GM18873 (cell line): ENCODE data around the gene PARP1.
"Not testable (repeated sequence)": the region's sequence is repeated elsewhere in the genome, so short reads cannot be mapped to it uniquely, and the experiment has no call there.

Experiments
- ATAC-seq: cut with Tn5 transposase; IDR thresholded peaks from one replicate; pipeline ENCODE4 v1.9.1; 2021; ENCODE audit warnings: mild to moderate bottlenecking, moderate library complexity, moderate number of reproducible peaks; ENCODE audit not compliant: unreplicated experiment, low FRiP score

Gene PARP1

DNA sequence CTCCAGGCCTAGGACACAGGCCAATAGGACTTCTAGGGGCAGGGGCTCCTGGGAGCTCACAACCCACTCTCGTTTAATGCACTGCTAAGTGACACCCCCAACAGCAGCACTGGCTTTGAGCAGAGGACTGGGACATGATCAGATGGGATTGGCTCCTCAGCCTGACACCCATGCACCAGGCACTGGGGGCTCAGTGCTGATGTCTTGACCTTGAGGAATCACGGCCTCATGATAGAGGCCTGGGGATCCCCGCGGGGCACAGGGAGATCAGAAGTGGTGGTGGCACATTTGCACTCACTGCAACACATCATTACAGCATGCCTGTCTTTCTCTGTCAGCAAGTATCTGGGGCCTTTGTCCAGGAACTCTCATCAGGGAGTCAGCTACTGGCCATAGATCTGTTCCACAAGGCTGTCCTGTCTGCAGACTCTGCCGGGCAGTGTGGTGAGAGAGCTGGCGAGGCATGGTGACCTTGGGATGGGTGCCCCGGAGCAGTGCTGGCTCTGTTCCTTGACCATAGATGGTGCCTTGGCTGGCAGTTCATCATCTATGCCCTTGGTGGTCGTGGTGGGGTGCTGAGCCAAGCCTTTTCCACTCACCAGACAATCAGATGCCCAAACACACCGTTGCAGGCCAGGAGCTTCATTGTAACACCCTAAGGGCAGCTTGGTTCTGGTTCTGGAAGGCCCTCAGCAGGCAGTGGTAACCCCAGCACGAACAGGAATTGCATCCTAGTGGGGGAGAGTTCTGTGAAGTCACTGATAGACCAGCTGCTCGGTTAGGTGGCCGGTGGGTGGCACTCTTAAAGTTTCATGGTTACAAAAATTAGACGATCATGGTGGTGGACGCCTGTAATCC is 22.2 kb upstream of the PARP1 start:
- ATAC-seq = no peak

DNA sequence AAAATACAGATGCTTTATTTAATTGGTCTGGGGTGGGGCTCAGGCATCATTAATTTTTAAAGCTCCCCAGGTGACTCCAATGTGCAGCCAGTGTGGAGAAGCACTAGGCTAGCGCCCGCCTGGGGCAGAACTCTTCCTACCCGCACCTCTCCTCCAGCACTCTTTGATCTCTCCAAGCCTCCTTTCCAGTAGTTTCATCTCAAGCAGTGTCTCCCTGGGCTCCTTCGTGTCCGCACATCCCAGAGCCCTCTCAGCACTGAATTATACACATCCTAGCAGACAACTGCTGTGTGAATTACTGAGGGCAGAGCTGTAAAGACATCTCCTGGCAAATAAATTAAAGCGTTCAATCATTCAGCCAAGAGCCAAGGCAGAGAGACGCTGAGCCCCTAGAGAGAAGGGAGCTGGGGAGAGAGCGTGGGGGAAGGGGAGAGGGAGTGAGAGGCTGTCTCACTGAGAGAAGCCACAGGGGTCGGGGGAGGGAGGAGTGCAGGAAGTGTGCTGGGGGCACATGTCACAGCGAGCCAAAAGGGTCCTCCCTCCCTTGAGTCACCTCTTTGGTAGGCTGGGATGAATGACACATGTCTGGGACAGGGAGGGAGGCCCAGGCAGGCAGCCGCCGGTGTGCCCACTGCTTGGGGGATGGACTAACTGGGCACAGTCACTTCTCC is 21.0 kb upstream of the PARP1 start:
- no peak for ATAC-seq

DNA sequence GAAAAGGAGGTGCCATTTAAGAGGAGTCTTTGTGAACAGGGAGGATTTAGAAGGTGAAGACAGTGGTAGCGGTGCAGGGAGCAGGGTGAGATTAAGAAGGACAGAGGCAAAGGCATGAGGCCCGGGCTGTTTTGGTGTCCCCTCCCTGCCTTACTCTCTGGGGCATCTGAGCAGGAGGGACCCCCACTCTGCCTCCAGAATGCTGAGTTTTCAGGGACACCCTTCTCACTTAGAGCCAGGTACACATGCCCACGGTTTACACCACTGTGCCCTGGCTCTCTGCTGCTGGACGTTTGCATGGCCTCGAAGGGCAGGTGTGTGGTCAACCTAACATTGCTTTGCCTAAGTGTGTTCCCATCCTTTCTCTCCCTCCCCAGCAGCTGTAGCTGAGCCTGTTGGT is 20.5 kb upstream of the PARP1 start:
- ATAC-seq = no peak

DNA sequence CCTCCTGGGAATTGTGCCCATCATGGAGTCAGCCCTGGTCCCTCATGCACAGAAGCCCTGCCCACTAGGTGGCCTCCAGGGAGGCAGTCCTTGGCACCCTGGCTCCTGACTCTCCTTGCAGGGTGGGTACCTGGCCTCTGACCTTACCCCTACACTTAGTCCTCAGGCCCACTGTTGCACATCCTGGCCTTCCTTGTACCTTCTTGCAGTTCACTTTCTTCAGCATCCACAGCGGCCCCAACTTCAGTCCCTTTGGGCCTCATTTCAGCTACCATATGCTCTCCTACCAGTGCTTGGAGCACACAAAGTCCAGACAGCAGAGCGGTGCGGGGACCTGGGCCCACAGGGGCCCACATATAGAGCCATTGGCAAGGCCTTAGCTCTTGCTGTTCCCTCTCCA is 19.2 kb upstream of the PARP1 start:
- ATAC-seq = no peak

DNA sequence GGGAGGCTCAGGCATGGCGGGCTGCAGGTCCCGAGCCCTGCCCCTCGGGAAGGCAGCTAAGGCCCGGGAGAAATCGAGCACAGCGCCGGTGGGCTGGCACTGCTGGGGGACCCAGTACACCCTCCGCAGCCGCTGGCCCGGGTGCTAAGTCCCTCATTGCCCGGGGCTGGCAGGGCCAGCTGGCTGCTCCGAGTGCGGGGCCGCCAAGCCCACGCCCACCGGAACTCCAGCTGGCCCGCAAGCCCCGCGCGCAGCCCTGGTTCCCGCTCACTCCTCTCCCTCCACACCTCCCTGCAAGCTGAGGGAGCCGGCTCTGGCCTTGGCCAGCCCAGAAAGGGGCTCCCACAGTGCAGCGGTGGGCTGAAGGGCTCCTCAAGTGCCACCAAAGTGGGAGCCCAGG is 18.5 kb upstream of the PARP1 start:
- not testable (repeated sequence) for ATAC-seq

DNA sequence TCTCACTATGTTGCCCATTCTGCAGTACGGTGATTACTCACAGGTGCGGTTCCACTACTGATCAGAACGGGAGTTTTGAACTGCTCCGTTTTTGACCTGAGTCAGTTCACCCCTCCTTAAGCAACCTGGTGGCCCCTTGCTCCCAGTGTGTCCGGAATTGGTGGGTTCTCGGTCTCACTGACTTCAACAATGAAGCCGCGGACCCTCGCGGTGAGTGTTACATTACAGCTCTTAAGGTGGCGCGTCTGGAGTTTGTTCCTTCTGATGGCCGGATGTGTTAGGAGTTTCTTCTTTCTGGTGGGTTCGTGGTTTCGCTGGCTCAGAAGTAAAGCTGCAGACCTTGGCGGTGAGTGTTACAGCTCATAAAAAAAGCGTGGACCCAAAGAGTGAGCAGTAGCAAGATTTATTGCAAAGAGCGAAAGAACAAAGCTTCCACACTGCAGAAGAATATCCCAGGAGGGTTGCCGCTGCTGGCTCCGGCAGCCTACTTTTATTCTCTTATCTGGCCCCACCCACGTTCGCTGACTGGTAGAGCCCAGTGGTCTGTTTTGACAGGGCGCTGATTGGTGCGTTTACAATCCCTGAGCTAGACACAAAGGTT is 17.6 kb upstream of the PARP1 start:
- ATAC-seq = no peak

DNA sequence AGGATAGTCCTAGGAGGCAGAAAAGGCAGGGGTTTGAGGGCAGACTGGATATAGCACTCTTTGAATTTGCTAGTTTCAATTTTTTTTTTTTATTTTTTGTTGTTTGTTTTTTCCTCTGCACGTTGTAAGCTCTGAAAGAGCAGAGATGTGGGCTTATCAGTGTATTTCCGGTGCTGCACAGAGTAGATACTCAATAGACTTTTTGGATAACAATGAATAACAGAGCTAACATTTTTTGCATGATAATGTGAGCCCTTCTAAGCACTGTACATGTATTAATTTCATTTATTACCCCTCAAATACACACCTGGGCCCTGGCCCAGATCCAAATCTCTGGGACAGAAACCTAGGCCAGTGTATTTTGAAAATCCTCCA is 17.1 kb upstream of the PARP1 start:
- no peak for ATAC-seq

DNA sequence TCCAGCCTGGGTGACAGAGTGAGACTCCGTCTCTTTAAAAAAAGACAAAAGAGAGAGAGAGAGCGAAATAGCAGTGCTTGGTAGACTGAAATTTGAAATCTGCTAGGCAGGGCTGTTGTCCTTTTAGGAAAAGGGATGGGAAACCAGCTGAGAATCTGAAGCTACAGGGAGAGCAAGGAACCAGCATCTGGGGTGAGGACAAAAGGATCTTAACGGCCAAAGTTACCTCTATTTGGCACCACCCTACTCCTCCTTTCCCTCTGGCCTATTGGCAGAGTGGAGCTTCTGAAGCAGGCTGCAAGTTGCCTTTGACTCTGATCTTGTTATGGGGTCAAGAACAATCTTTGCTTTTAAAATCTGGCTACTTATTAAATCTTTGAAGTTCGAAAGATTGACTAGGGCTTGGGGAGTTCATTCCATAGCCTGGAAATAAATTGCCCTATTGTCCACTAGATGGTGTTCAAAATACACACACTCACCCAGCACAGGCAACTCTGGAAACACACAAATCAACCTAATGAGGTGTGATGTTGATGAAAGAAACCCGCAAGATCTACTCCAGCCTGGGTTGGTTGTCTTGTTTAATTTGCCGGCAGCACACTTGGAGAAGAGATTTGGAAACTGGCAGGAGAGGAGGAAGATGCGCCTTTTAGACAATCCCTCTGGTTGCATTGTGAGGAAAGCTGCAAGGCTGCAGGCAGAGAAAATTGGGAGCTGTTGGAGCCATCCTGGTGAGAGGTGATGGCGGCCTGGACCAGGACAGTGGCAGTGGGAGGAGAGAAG is 16.5 kb upstream of the PARP1 start:
- no peak for ATAC-seq

DNA sequence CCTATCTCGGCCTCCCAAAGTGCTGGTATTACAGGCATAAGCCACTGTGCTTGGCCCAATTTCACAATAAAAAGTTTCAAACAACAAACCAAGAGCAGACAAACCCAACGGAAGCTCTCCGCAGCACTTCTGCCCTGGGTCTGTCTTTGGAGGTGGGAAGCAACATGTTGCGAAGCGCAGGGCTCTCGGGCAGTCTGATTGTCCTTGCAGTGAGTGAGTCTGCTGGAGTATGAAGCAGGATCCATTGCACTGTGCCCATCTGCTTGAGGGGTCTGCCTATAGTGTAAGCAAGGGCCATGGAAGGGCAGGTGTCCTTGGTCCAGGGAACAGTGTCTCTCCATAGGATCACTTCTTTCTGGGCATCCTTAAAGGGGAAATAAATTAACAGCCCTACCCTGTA is 14.6 kb upstream of the PARP1 start:
- ATAC-seq = no peak

DNA sequence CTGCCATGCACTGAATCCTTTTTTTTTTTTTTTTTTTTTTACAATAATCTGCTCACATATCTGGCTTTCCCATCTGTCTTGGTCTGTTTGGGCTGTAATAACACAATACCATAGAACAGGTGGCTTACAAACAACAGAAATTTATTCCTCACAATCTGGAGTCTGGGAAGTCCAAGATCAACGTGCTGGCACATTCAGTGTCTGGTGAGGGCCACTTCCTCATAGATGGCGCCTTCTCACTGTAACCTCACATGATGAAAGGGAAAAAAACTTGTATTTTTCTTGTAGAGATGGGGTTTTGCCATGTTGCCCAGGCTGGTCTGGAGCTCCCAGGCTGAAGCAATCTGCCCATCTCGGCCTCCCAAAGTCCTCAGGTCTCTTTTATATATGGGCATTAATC is 13.0 kb upstream of the PARP1 start:
- ATAC-seq = no peak

DNA sequence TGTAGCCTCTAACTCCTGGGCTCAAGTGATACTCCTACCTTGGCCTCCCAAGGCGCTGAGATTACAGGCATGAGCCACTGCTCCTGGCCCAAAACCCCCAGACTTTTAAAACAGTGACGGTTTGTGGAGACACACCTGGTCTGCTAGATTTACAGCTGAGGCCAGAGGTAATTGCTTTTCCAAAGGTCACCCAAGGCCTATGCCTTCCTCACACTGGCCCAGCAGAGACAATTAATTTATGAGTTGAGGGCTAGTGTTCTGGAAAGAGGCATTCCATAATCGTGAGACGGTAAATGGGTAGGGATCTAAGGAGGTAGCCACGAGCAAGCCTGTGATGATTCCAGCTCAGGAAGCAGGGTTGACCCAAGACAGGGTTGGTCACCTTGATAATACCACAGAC is 12.4 kb upstream of the PARP1 start:
- ATAC-seq = no peak

DNA sequence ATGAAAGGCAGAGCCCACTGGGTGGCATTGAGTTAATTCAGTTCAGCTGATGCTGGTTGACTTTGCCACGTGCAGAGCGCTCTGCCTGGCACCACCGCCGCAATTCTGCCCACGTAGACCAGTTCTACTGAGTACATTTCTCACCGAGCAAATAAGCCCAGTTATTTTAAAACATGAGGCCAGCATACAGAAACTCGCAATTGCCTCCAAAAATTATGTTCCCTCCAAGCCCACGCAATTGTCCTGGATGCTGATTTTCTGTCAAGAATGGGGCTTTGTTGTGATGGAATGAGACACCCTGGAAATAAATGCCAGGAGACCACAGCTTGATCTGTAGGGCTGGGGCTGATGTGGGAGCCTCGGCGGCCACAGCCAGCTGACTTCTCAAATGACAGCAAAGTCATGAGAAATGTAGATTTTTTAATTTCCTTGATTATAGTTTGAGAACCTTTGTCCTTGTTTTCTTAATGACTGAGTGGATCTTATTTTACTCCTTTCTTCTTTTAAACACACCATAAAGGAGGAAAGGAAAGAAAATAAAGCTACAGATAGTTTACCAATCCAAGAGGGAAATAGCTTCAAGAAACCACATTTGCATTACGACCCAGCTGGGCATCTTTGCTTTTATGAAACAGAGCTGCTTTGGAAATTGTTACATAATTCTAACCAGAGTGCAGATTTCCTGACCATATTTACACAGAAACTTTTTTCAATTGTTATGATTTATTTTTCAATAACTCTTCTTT is 11.6 kb upstream of the PARP1 start:
- no peak for ATAC-seq

DNA sequence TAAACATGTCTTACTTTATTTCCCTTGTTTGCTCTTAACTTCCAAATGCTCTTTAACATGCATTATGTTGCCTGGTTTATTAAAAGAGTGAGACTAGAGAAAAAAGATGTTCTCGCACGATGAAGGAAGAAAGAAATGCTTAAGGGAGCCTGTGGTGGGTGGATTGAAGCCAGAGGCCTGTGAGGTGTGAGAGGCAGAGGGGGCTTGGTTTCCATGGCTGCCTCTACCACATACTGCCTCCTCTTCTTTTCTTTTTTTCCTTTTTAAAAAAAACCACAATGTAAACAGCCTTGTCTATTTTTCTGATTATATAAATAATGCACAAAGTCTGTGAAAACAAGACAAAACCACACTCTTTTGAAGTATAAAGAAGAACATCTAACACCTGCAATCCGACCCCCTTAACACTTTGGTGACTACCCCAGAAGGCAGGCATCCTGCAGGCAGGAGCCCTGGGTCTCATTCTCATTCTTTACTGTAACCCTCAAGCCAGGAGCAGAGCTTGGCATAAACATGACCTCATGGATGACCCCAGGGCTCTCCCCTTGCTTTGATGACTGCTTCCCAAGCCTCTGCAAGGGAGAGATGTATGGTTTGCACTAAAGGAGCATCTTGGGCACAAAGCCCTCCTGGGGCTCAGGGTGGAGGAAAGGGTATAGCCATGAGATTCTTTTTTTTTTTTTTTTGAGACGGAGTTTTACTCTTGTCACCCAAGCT is 10.1 kb upstream of the PARP1 start:
- ATAC-seq = no peak

DNA sequence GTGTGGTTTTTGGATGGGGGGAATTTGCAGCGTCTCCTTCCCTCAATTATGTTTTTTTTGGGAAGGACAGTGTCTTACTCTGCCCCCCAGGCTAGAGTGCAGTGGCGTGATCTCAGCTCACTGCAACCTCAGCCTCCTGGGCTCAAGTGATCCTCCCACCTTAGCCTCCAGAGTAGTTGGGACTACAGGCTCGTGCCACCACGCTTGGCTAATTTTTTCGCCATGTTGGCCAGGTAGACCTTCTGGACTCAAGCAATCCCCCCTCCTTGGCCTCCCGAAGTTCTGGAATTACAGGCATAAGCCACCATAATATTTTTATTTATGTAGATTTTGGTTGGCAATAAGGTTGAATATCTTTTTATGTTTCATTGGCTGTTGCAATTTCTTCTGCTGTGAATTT is 9.5 kb upstream of the PARP1 start:
- ATAC-seq = no peak

DNA sequence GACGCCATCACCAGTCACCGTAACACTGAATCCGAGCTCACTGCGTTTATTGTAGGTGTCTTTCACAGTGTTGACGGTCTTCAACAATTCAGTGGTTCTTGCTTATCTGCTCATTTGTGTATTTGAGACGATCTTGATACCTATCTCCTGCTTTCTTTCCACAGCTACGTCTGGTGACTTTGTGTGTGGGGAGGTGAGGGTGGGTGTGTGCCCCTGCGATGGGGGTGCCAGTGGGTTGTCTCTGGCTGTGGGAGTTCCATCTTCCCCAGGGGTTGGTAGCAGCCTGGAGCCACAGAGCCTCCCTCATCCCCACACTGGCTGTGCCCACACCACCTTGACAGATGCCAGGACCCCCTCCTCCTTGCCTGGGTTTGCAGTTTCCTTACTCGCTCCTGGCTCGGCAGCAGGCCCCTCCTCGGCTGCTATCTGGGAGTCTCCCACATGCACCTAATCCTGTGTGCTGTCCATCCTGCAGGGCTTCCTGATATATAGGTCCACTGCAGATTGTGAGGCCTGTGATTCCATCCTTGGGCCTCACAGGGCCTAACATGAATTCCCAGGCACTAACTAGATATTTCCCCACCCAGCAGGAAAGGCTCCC is 6.3 kb upstream of the PARP1 start:
- ATAC-seq = no peak

DNA sequence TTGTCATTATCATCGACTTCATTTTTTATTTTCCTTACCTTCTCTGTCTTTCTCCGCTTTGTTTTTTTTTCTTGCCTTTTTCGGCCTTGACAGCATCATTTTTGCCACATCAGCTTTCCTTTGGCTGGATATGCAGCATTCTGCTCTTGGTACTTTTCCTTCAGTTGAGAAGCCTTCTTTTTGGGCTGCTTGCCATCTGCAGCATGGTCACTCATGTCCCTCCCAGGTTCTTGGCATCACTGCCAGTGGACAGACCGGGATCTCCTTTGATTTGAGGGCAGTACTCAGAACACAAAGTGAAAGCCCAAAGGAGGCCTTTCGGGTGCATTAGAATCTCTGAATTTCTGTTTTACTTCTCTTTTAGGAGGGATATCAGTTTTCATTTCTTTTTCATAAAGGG is 3.7 kb upstream of the PARP1 start:
- ATAC-seq = no peak

DNA sequence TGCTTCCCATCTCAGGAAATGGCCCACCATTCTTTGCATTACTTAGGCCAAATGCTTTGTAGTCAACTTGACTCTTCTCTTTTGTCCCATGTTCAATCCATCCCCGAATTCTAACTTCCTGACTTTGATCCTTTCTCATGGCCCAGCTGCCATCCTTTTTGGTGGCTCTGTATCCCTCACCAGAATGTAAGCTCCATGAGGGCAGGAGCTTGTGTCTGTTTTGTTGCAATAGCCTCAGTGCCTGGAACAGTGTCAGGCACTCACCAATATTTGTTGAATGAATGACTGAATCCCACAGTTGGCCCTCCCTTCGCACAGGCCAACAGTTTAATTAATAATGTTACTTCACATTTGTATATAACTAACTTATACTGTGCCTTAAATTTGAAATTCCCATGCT is 3.1 kb upstream of the PARP1 start:
- no peak for ATAC-seq

DNA sequence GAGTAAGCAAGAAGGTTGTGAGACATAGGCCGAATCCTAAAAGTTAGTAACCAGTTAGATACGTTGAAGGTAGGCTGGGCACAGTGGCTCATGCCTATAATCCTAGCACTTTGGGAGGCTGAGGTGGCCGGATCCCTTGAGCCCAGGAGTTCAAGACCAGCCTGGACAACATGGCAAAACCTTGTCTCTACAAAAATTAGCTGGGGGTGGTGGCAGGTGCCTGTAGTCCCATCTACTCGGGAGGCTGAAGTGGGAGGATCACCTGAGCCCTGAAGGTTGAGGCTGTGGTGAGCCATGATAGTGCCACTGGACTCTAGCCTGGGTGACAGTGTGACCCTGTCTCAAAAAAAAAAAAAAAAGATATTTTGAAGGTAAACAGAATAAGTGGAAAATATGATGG is 1.5 kb upstream of the PARP1 start:
- ATAC-seq = no peak
